ENCODE results near the gene WSB1.
"Not testable (repeated sequence)": the region's sequence is repeated elsewhere in the genome, so short reads cannot be mapped to it uniquely, and the experiment has no call there.

Gene WSB1

DNA sequence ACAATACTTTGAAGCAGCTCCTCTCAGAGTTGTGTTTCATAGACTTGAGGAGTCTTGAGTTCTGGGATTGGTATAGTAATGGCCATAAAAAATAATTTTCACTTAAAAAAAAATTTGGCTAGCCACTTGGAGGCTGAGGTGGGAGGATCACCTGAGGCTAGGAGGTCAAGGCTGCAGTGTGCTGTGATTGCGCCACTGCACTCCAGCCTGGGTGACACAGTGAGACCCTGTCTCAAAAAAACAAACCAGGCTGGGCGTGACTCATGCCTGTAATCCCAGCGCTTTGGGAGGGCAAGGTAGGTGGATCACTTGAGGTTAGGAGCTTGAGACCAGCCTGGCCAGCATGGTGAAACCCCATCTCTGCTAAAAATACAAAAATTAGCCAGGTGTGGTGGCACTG is 14.8 kb upstream of the WSB1 start:
- not testable (repeated sequence) for DNase-seq (ENCODE audit: low read depth)

DNA sequence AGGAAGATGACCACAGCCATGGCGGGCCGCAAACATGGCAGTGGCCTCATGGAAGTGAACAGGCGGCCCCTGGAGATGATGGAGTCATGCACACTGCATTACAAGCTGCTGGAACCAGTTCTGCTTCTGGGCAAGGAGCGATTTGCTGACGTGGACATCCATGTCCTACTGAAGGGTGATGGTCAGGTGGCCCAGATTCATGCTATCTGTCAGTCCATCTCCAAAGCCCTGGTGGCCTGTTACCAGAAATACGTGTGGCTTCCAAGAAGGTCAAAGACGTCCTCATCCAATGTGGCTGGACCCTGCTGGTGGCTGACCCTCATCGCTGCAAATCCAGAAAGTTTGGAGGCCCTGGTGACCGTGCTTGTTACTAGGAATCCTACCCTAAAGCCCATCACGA is 13.4 kb upstream of the WSB1 start:
- DNase-seq (ENCODE audit: low read depth), result no peak

GRCh38 chr17:27281438-27281837 is 12.5 kb upstream of the WSB1 start:
- DNase-seq (ENCODE audit: low read depth), result no peak

- DNase-seq (ENCODE audit: low read depth), result peak; percentile 65
Observed at GRCh38 chr17:27282054-27282551, 11.8 kb upstream of the WSB1 start.

- DNase-seq (ENCODE audit: low read depth), result no peak
Observed at GRCh38 chr17:27283060-27283459, 10.9 kb upstream of the WSB1 start.

- DNase-seq (ENCODE audit: low read depth), result no peak
Observed at GRCh38 chr17:27283751-27284150, 10.2 kb upstream of the WSB1 start.

GRCh38 chr17:27284811-27285415 is 9.0 kb upstream of the WSB1 start:
- DNase-seq (ENCODE audit: low read depth), result no peak

DNA sequence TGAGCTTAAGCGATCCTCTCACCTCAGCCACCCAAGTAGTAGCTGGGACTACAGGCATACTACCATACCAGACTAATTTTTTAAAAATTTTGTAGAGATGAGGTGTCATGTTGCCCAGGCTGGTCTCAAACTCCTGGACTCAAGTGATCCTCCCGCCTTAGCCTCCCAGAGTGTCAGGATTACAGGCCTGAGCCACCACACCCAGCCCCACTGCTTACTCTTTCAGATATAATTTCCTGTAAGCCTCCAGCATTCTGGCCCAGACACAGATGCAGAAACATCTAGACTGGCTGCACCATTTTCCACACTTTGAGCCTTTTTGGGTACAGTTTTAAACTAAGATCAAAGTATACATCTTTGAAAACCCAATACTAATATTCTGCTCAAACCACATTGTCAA is 8.4 kb upstream of the WSB1 start:
- DNase-seq (ENCODE audit: low read depth), result no peak

DNA sequence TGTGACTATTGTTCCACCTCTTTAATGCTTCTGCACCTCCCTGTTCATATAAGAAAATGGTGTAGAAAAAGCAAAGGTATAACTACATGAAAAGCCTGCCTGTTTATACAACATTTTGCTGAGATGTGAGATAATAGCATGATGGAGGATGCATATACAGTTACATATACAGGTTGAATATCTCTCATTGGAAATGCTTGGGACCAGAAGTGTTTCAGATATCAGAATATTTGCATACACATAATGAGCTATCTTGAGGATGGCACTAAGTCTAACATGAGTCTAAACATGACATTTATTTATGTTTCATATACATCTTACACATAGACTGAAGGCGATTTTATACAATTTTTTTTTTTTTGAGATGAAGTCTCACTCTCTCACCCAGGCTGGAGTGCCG is 5.7 kb upstream of the WSB1 start:
- DNase-seq (ENCODE audit: low read depth), result no peak

DNA sequence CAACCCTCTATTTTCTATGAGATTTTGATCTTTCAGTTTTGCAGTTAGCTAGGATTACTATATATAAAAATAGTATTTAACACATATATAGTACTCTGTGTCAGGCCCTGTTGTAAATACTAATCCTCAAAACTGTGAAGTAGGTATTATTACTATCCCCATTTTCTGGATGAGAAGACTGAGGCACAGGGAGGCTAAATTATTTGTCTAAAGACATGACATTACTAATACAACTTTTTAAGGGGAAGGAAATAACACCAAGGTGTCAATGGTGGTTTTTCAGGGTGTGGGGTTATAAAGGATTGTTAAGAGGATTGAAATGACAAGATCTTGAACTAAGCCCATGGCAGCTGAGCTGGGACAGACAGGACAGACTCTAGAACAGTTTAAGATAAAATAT is 4.1 kb upstream of the WSB1 start:
- DNase-seq (ENCODE audit: low read depth), result no peak

DNA sequence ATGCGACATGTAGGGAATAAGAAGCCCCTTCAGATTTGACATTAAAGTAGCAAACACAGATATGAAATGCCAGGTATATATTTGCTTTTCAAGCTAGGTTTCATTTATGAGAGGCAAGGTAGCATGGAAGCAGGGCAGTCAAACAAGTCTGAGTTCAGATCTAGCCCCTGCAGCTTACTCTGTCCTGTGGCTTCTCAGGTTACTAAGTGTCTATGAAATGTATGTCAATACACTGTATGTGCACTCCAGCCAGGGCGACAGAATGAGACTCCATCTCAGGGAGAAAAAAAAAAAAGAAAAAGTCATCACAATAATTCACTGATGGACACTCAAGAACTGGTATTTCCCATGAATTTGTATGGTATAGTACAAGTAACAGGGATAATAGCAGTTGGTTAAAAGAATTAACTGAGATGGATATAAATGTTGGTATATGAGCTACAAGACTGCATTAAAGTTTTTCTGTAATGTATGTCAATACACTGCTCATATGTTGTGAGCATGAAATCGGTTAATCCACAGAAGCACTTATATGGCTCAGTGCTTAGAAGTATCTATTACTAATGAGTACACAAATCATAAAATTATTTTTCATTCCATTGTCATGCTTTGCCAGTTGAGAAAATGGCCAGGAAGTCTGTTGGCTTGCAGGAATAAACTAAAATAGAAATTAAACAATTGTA is 2.9 kb upstream of the WSB1 start:
- DNase-seq (ENCODE audit: low read depth), result no peak

DNA sequence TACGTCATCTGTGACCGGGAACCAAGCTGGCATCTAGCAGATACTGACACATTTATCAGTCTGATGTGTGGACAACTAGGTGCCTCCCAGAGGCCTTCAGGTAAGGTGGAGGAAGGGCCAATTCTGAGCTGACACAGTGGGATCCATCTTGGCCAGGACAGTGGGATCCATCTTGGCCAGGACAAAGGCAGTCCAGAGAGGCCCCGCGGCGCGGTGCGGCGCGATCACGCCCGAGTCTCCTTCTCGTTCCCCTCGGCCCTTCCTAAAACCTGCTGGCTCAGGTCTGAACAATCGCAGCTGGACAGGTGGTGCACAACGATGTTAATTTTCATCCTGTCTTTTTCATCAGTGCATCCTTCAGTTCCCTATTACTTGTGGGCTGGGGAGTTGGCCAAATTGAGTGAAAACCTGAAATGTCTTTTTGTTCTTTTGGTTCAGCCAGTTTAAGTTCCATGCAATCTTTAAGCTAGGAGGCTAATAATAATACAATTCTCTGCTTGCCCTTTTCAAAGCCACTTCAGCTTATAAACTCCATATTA is 486 bp upstream of the WSB1 start:
- no peak for DNase-seq (ENCODE audit: low read depth)

GRCh38 chr17:27294689-27295630 is 1.0 kb downstream of the WSB1 start:
- DNase-seq (ENCODE audit: low read depth), result peak; percentile 53

DNA sequence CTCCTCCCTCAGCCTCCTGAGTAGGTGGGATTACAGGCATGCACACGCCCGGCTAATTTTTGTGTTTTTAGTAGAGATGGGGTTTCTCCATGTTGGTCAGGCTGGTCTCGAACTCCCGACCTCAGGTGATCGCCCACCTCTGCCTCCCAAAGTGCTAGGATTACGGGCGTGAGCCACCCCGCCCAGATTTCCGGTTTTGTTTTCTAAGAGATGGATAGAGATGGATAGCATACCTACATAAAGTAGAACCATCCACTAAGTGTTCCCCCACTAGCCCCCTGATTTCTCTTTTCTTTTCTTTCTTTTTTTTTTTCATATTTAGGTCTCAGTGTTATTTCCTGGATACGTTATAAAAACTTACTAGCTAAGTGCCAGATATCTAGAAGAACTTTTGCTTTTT is 2.0 kb downstream of the WSB1 start:
- DNase-seq (ENCODE audit: low read depth), result no peak

DNA sequence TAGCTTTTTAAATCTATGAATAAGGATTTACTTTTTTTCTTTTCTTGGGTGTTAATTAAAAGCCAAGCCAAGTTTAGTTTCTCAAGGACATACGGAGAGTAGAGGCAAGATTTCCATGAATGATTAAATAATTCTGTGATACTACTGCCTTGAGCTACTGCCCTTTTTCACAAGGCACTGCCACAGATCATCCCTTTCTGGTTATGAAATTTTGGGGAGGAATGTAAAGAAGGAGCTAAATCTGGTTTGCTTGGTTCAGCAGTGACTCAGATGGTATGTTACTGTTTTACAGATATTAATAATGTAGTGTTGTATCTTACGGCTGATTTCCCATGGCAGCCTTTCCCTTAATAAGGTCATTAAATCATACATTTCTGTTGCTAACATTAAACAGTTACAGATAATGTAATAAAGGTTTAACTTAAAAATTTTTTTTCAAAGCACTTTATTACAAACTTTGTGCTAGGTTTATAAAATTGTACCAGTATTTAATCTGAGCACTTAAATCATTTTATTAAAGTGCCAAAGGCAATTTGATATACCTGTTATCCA is 2.6 kb downstream of the WSB1 start:
- peak; percentile 70 for DNase-seq (ENCODE audit: low read depth)

GRCh38 chr17:27299384-27300049 is 5.6 kb downstream of the WSB1 start:
- DNase-seq (ENCODE audit: low read depth), result no peak

DNA sequence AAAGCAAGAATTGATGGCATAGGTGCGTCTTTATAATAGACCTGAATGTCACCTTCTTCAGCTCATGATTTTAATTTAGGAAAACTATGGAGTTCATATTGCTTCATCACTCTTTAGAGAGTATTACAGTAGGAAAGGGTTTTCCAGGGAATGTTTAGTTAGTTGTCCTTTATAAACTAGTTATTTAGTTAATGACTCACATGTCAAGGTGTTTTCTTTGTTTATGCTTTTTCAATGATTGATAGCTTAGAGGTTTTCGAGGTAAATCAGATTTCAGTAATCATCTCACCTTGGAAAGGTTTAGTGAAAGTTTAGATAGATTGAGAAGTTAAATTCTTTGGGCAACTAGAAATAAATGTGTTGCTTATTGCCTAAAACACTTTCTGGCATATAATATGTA is 9.8 kb downstream of the WSB1 start:
- DNase-seq (ENCODE audit: low read depth), result no peak

DNA sequence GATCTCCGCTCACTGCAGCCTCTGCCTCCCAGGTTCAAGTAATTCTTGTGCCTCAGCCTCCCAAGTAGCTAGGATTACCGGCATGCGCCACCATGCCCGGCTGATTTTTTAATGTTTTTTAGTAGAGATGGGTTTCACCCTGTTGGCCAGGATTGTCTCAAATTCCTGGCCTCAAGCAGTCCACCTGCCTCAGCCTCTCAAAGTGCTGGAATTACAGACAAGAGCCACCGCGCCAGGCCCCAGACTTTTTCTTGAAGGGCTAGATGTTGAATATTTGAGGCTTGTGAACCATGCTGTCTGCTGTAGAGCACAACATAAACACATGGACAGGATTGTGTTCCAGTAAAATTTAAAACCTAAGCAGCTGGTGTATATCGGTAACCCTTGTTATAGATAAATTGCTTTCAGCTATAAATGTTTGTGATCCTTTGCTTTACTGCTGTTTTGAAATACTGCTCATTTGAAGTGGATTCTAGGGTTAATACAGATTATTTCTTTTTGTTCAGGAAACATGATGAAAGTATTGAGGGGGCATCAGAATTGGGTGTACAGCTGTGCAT is 12.4 kb downstream of the WSB1 start:
- DNase-seq (ENCODE audit: low read depth), result no peak

DNA sequence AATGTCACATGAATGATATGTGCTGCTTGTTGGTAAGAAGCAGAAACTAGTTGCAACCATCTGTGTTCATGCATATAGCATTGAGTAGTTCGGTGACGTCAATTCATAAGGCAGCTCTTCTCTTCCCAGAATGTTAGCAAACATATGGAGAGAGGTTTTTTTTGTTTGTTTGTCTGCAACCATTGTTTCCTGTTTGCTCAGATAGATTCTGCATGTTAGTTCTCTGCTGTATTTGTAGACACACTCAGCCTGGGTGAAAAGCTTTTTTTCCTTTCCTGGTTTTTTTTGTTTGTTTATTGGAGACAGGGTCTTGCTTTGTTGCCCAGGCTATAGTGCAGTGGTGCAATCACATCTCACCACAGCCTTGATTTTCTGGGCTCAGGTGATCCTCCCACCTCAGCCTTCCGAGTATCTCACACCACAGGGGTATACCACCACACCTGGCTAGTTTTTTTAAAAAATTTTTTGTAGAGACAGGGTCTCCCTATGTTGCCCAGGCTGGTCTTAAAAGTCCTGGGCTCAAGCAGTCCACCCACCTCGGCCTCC is 16.7 kb downstream of the WSB1 start:
- no peak for DNase-seq (ENCODE audit: low read depth)

- DNase-seq (ENCODE audit: low read depth), result no peak
Observed at GRCh38 chr17:27313301-27313700, 19.4 kb downstream of the WSB1 start.

GRCh38 chr17:27315322-27315721 is 21.4 kb downstream of the WSB1 start:
- peak; percentile 55 for DNase-seq (ENCODE audit: low read depth)

Data from GM04503 (cell line).